Measurements from ENCODE around the gene REEP3.
"Not testable (repeated sequence)": the region's sequence is repeated elsewhere in the genome, so short reads cannot be mapped to it uniquely, and the experiment has no call there.

The REEP3 gene

DNA sequence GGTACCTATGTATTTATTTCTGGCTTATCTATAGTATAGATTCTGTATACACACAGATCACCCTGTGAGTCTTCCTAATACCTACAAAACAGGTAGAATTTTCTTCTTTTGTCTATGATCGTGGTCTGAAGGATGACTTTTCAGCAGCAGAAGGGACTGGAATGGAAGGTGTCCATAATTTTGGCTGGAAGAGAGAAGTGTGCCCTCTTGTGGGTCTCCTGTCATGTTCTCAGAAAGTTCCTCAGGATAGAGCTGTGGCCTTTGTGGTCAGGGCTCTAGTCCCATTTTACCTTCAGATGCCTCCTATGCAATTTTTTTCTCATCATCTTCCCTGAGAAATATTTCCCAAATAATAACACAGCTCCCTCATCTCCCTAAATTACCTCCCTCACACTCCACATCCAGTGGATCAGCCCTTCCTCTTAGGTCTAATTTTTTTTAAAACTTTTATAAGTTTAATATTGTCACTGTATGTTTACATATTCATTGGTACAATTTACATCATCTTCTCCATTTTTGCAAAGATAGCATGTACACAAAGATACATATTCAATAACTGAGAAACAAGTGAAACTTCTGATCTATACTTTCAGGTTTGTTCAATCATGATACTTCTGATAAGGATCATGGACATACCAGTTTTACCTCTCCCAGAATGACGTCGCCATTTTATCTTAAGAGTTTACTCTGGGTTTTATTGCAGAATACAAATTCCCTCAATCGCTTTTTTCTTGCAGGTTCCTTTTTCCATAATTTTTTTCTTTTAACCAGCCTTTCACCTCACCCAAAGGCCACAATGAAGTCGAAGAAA, 112.7 kb downstream of the REEP3 start:
- no peak for DNase-seq

DNA sequence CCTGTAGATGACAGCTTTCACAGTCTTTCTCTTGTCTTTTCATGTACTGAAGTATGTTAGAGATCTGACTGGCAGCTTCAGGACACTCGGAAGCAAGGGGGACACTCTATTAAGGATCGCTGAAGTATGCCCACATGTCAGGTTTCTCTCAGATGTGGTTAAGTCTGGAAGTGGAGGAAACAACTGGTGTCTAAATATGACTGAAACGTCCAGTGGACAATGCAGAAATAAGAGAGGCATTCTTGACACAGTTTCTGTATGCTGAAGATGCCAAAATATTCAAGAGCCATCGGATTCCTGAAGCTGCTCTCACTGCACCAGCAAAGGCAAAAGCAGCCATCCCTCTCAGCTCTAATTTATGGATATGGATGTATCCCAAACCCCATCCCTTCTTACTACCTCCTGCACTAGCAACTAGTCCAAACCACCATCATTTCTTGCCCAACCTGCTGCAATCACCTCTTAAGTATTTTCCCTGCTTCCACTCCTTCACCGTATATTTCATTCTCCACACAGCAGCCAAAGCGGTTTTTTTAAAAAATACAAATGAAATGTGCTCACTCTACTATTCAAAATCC, 113.4 kb downstream of the REEP3 start:
- DNase-seq = no peak

DNA sequence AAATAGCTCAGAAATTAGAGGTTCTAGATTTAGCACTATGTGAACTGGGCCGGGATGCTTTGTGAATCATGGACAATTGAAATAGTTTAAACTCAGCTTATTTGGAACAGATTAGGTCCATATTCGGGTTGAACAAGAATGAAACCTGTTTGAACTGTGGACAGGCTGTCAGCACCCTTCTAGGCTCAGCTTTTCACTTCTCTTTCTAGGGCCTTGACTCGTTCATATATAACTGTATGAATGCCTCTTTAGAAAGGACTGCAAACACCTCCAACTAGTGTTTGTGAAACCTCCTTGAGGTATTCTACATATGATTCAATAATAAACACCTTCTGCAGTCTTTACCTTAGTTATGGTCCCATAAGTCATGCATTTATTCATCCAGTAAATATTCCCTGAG, 115.6 kb downstream of the REEP3 start:
- DNase-seq = no peak

DNA sequence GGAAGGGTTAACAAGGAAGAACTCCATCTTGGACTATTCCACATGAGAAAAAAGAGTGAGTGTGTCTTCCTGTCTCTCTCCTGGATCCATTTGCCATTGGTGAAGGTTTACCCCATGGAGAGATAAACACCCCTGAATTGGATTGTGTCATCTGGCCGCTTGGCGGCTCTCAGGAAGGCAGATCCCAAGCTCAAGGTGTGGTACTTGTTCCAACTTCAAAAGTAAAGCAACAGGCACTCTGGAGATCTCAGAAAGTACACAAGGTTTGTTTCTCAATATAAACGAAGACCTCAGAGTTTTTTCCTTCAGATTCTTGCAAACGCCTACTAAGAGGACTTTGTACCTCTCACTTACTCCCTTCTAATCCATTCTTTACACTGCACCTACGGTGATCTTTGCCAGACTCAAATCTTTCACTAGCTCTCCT, 116.7 kb downstream of the REEP3 start:
- DNase-seq = no peak

DNA sequence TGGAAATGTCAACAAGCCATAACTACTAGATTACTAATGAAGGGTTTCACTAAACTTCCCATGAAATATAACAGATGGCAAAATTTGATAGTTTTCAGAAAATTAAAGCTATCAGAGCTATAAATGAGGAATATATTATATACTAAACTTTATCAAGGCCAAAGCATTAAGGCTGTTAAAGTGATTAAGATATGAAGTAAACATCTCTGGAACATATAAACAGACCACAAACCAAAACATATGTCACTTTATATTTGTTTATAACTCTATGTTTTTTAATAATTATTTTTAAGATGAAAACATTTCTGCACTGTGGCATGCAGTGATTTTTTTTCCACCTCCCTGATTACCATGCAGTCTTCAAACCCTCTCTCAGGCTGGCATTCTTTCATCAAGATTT, 120.2 kb downstream of the REEP3 start:
- DNase-seq = no peak

DNA sequence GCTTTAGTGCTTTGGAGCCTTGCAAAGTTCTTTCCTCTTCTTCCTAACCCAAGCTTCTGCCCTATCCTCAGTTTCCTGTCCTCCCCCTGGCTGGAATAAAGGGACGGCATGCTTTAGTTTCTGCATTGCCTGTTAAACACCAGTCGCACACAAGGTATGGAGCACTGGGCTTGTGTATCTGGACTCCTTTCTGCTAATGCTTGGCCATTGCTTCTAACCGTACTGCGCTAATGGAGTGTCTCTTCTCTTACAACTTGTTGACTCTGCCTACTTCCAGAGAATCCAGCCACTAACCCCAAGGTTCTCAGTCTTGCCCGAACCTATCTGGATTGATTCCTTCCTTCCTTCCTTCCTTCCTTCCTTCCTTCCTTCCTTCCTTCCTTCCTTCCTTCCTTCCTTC, 120.6 kb downstream of the REEP3 start:
- no peak for DNase-seq

DNA sequence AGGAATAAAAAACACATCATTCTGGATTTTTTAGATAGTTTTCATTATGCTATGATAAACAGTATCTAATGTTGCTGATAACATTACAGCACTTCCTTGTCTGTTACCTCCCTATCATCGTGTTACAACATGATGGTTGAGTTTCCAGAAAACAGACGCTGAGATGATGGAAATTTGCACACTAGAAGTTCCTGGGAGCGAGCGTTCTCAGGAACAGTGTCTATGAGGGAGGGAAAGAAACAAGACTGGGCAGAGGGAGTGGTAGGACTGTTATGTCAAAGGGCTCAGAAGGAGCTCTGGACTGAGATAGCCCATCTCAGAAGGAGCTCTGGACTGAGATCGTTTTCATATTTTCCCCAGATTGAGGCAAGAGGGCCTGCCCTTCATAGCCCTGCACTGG, 121.6 kb downstream of the REEP3 start:
- DNase-seq = no peak

DNA sequence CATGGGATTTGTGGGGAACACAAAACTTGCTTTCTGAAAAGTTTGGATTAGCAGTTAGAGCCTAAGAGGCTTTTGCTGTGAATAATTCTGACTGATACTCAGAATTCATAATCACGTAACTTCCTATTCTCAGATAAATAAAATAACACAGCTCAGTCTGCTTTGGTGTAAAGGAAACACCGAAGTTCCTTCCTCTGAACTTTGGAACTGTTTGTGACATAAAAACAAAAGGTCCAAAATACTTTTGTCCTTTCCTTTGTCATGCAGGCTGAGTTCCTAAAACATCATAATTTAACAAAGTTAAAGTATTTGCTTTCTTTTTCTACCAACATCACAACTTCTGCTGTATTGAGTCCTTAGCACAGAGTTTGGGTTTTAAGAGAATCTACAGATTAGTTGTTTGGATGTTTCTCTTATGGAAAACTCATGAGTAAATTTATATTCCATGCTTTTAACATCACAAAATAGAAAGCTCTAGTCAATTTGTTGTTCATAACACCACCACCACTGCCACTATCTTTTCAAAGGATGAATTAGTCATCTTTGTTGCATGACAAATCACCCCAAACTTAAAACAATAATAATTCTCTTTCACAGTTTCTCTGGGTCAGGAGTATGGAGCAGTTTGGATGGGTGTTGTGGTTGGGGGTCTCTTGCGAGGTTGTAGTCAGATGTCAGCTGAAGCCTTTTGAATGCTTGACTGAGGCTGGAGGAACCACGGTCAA, 123.4 kb downstream of the REEP3 start:
- DNase-seq = no peak

DNA sequence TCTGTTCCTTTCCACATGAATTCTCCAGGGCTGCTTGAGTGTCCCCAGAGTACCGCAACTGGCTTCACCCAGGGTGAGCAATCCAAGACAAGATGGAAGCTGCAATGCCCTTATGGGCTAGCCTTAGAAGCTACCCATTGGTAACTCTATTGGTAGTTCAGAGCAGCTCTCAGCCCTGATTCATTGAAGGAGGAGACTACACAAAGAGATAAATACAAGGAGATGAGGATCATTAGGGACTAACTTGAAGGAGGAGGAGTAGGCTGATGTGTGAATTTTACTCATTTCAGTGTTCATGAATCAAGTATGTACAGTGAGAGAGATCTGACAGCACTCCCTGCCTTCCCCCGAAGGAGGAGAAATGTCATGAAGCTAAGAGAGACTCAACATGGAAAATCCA, 124.0 kb downstream of the REEP3 start:
- no peak for DNase-seq

DNA sequence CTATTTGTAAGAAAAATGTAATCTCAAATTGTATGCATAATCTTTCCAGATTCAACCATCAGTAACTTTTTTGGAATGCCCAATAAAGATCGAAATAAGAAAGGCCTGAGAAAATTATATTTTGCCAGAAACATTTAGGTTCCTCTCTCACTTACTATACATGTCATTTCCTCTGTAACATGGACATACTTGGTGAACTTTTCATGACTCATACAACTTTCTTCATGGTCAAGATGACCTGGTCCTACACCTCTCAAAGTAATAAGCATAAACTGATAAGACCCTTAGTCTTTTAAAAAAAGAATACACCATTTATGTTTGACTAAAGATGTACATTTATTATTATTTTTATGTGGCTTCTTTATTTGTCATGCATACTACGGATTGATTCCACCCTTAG, 125.3 kb downstream of the REEP3 start:
- DNase-seq = no peak

DNA sequence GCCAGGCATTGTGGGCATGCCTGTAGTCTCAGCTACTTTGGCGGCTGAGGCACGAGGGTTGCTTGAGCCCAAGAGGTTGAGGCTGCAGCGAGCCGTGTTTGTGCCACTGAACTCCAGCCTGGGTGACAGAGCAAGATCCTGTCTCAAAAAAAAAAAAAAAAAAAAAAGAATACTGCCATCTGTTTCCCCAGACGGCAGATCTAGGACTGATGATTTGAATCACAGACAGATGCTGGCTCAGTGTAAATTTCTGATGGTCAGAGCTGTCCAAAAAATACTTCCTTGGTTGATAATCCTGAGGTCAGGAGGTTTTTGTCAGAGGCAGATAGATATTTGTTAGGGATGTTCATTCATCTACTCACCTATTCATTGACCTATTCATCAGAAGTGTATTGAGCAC, 130.7 kb downstream of the REEP3 start:
- no peak for DNase-seq

DNA sequence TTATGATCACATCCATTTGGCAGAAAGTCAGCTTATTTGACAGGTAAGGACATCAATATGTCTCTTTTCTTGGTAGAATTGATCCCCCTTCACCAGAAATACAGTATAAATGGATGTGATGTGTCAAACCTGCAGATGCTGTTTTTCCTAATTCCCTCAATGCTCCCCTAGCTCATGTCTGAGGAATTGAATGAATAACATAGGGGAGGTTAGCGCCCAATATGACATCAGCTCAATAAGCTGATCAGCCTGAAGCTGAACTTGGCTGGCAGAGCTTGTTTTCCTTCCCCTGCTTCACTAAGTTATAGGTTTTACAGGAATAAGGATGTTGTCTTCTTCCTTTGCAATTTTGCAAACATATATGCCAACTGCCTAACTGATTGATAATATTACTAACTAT, 132.5 kb downstream of the REEP3 start:
- no peak for DNase-seq

DNA sequence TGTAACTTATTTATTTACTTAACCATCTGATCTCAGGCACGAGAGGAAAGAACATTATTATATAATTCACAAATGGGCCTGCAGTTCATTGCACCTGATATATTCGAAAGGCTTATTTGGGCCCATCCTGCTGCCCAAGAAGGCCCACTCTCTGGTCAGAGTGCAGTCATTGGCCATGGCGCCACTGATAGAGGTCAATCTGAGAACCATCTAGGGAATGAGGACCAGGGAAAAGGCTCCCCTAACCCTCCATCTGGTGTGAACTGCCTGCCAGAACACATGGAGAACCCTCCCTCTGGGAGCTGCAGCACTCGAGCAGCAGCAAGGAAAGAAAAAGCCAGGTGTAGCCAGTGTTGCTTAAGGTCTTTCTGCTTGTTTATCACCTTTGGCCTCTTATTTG, 136.6 kb downstream of the REEP3 start:
- DNase-seq = no peak

DNA sequence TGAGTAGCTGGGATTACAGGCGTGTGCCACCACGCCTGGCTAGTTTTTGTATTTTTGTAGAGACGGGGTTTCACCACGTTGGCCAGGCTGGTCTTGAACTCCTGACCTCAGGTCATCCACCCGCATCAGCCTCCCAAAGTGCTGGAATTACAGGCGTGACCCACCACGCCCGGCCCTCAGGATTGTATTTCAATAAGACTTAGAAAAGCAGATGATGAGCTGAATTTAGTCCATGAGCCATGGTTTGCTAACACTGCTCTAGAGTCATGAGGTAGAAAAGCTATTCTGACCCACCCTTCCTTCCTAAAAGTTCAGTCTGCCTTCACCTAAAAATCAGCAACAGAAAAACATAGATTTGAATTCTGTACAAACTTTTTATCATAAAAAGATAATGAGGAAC, 139.7 kb downstream of the REEP3 start:
- DNase-seq = not testable (repeated sequence)

DNA sequence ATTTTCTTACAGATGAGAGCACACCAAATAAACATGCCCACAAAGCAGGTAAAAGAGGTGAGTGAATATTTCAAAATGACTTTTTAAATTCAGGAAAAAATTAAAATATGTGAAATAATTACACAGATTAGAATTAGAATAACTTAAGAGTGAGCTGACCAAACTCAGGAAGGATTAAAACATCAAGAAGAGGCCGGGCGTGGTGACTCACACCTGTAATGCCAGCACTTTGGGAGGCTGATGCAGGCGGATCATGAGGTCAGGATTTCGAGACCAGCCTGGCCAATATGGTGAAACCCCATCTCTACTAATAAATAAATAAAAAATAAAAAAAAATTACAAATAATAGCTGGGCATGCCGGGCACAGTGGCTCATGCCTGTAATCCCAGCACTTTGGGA, 140.1 kb downstream of the REEP3 start:
- DNase-seq = no peak

DNA sequence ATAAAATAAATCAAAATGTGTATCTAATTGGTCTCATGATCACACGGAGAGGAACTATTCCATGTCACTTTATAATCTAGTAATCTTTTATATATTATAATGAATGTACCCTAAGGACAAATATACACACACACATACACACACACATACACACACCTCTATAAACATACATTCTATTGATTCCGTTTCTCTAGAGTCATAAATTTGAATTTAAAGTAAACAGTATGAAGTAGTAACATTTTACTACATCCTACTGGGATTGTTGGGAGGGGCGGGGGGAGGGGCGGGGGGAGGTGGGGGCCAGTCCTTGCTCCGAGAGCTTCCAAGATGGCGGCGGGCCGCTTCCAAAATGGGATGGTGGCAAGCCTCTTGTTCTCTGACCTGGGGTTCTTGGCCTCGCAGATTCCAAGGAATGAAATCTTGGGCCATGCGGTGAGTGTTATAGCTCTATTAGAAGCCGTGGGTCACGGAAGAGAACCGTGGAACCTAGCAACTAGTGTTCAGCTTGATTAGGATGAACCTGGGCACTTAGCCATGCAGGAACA, 143.2 kb downstream of the REEP3 start:
- DNase-seq = no peak

DNA sequence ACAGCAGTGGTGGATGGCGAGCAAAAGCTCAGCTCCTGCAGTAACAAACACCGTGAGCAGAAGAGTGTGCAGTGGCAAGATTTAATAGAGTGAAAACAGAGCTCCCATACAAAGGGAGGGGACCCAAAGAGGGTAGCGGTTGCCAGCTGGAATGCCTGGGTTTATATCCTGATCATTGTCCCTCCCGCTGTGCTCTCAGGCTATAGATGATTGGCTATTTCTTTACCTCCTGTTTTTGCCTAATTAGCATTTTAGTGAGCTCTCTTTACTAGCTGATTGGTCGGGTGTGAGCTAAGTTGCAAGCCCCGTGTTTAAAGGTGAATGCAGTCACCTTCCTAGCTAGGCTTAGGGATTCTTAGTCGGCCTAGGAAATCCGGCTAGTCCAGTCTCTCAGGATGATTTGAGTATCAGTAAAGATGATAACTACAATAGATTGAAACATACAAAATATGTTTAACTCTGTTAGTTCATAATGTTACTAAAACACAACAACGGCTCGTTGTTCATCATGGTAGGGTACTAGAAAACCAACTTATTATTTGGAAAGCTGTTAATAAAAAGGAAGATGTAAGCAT, 143.9 kb downstream of the REEP3 start:
- DNase-seq = not testable (repeated sequence)

DNA sequence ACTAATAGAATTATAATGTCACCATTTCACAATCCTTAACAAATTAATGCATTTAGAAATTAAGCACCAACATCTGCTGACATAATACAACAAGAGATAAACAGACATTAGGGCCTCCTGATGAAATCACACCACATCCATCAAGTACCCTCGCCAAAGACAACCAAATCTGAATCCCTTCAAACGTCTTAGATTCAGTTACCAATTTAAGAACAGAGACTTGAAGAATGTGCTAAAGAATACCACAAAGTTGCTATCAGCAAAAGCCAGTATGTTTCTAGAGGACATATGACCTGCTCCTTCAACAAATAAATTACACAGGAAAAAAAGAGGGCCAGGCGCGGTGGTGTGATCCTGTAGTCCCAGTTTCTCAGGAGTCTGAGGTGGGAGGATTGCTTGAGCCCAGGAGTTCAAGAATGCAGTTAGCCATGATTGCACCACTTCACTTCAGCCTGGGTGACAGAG, 144.5 kb downstream of the REEP3 start:
- no peak for DNase-seq

DNA sequence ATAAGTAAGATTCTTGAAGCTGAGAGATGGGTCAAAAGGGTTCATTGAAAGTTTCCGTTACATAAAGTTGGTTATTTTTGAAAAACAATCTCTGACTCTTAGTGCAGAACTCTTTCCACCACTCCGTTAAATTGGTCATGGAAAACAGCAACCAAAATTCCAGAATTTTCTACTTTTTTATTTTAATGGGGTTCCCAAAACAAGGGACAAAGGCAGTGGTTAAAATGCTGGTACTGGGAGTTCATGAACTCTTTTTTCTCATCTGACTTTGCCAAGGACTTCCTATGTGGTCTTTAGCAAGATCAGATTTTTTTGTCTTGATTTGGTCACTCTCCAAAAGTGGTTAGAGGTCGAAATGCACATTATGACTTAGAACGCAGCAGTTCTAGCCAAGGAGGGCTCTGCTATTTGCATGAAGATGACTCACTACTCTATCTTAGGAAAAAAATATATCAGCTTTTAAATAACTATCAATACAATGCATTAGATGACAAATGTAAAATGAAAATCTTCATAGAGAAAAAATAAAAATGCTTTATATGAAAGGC, 145.7 kb downstream of the REEP3 start:
- DNase-seq = peak; percentile 20

DNA sequence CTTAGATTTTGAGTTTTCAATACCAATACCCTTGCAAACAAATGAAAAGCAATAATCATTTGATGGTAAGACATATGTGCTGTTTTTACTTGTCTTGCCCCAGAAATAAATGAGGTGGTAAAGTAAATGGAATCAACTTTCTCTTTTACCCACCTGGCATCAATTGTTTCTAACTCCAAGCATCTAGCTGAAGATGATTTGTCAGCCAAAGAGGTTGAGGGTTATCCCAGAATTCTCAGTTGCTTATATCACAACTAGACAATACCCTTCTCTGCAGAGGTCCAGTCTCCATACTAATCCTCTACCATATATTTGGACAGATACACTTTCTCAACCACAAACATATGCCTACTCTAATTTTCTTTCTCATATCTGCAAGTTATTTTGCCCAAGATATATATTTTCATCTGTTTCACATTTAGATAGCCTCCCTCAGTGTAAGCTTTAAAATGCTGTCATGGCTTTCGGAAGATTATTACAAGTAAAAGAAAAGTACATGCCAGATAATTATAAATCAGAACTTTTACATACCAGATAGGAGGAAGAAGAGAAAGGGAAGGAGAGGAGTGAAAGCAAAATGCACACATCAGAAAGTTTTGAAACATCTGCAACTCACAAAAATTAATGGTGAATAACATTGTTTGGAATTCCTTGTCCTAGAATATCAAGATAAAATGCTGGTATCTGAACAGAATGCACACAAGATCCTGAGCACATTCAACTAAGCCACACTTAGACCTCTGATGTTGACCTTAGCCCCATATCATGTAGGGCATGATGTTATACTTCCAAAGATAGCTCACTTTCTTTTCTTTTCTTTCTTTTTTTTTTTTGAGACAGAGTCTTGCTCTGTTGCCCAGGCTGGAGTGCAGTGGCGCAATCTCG, 146.6 kb downstream of the REEP3 start:
- DNase-seq = no peak

DNA sequence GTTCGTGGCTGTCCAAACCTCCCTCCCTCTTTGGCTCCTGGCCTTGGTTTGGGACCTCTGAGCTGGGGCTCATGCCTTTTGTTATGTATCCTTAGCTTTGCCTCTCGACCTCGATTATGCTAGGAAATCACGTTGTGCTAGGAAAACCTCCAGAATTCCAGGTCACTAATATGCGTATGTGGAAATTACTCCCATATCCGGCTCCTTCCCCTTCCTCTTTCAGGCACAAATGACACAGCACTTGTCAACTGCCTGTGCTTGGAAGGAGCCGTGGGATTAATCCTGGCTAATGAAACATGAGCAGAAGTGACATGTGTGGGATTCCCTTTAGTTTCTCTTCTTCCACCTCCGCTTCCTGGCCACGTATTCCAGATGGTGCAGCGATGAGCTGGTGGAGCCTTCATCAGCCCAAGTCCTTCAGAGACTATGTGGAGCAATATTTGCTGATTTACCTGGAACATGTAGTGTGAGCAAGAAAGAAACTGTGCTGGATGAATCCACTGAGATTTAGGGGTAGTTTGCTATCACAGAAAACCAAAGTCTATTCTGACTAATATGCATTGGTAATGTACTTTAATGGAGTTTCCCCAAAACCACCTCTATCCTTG, 149.2 kb downstream of the REEP3 start:
- DNase-seq = no peak
